ENCODE data around the gene LDLRAP1. TPM values are rescaled to one million over a fixed set of nuclear protein-coding genes. Genes with fewer than 3 reads are reported as not detected.

The LDLRAP1 gene
- total RNA-seq, 1 donor from 2014 or later: 30.3 TPM

GRCh38 chr1:25617625-25618432 lies 74.4 kb downstream of the LDLRAP1 start:
- intact Hi-C loops (cut with DNase I): loop anchor here (10.0 kb wide), 1 partner anchor 177 kb away; no protein-coding TSS in a partner anchor
- Histone ChIP-seq H3K27ac (peak overlapping the region; percentile 64), H3K4me1 (peaks cover 43% of the 10 kb centered on the region)

GRCh38 chr1:25618433-25618808 lies 75.0 kb downstream of the LDLRAP1 start:
- intact Hi-C loops (cut with DNase I): loop anchor here (10.0 kb wide), 1 partner anchor 176 kb away; no protein-coding TSS in a partner anchor
- Histone ChIP-seq H3K36me3 (no peaks in the 10 kb centered on the region), H3K27me3 (ENCODE audit: low read depth) (no peaks in the 10 kb centered on the region), H3K27ac (peak overlapping the region; percentile 64), H3K4me1 (peaks cover 43% of the 10 kb centered on the region), H3K9me3 (no peaks in the 10 kb centered on the region), H3K4me3 (peak overlapping the region; percentile 70)
- no peak for ATAC-seq
- TF ChIP-seq, protein P1, sequence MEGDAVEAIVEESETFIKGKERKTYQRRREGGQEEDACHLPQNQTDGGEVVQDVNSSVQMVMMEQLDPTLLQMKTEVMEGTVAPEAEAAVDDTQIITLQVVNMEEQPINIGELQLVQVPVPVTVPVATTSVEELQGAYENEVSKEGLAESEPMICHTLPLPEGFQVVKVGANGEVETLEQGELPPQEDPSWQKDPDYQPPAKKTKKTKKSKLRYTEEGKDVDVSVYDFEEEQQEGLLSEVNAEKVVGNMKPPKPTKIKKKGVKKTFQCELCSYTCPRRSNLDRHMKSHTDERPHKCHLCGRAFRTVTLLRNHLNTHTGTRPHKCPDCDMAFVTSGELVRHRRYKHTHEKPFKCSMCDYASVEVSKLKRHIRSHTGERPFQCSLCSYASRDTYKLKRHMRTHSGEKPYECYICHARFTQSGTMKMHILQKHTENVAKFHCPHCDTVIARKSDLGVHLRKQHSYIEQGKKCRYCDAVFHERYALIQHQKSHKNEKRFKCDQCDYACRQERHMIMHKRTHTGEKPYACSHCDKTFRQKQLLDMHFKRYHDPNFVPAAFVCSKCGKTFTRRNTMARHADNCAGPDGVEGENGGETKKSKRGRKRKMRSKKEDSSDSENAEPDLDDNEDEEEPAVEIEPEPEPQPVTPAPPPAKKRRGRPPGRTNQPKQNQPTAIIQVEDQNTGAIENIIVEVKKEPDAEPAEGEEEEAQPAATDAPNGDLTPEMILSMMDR (IDR thresholded peaks at IDR 0.05): no peak
- no peak for DNase-seq

More at GRCh38 chr1:25617625-25618432, 74.4 kb downstream of the LDLRAP1 start:
- TF ChIP-seq, protein P1 (IDR thresholded peaks at IDR 0.05): no peak
- Histone ChIP-seq H3K4me3 (peak overlapping the region; percentile 70), H3K9me3 (no peaks in the 10 kb centered on the region), H3K27me3 (ENCODE audit: low read depth) (no peaks in the 10 kb centered on the region), H3K36me3 (no peaks in the 10 kb centered on the region)
- ATAC-seq (no peak), DNase-seq (peak; percentile 68)

Other genes starting within 250 kb of the LDLRAP1 start
- 106 TPM for gene TMEM50A, start 205.3 kb upstream of the LDLRAP1 start, total RNA-seq
- gene RHCE, start 122.8 kb upstream of the LDLRAP1 start, total RNA-seq: 0.65 TPM
- 19.7 TPM for gene MACO1, start 112.7 kb upstream of the LDLRAP1 start, total RNA-seq
- gene MAN1C1, start 73.2 kb downstream of the LDLRAP1 start, total RNA-seq: 20.4 TPM

Data from lower lobe of right lung (tissue), 2 donors.